ENCODE results near the gene SNCAIP. TPM values are rescaled to one million over a fixed set of nuclear protein-coding genes. Genes with fewer than 3 reads are reported as not detected.

SNCAIP gene
- total and polyA plus RNA-seq, 12 donors, result 0.54 to 2.5 (median 1.4) TPM

DNA sequence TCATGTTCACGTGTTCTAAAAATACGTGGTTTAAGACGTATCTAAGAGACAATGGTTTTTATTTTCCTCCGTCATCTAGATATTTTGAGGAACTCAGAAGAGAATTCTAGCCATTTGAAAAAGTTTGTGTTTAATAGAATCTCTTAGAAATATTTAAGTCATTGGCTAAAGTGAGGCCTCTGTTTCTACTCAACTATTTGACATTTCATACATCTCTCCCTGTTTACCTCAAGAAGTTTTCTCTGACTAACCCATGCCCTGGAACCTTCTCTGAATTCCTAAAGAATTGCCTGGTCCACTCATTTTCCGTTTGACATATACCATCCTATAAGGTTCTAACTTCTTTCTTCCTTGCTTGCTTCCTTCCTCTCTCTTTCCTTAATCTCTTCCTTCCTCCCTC is 178.7 kb downstream of the SNCAIP start:
- H3K4me1 ChIP-seq, result peaks cover 0 to 4% (median 0%) of the 10 kb centered on the region in 9 donors
- no peak overlapping the region for H3K4me3 ChIP-seq
- 77 to 92% methylated on average over 5 of the region's 5 CpGs for WGBS, 2 donors

GRCh38 chr5:122492675-122493074 is 180.6 kb downstream of the SNCAIP start:
- intact Hi-C loops (cut with DNase I), result loop anchor here in 3 of 10 donors (10.0 kb wide), 1 partner anchor 298 kb away; no protein-coding TSS in a partner anchor
- WGBS, 2 donors, result 31 to 67% methylated on average over 3 of the region's 3 CpGs
- Histone ChIP-seq H3K4me1 (peaks cover 0 to 4% (median 0%) of the 10 kb centered on the region in 9 donors), H3K36me3 (no peaks in the 10 kb centered on the region), H3K27me3 (no peaks in the 10 kb centered on the region), H3K9me3 (no peaks in the 10 kb centered on the region), H3K27ac (no peak overlapping the region), H3K4me3 (no peak overlapping the region)
- ATAC-seq, result no peak
- TF ChIP-seq, protein P1, sequence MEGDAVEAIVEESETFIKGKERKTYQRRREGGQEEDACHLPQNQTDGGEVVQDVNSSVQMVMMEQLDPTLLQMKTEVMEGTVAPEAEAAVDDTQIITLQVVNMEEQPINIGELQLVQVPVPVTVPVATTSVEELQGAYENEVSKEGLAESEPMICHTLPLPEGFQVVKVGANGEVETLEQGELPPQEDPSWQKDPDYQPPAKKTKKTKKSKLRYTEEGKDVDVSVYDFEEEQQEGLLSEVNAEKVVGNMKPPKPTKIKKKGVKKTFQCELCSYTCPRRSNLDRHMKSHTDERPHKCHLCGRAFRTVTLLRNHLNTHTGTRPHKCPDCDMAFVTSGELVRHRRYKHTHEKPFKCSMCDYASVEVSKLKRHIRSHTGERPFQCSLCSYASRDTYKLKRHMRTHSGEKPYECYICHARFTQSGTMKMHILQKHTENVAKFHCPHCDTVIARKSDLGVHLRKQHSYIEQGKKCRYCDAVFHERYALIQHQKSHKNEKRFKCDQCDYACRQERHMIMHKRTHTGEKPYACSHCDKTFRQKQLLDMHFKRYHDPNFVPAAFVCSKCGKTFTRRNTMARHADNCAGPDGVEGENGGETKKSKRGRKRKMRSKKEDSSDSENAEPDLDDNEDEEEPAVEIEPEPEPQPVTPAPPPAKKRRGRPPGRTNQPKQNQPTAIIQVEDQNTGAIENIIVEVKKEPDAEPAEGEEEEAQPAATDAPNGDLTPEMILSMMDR (IDR thresholded peaks at IDR 0.05), result peak in 4 of 9 donors; percentile 11 to 22 (median 12)
- no peak for DNase-seq

More for the DNA sequence above, 178.7 kb downstream of the SNCAIP start:
- Histone ChIP-seq H3K27me3 (no peaks in the 10 kb centered on the region), H3K9me3 (no peaks in the 10 kb centered on the region), H3K27ac (no peak overlapping the region), H3K36me3 (no peaks in the 10 kb centered on the region)
- no peak for ATAC-seq
- no peak for DNase-seq
- intact Hi-C loops (cut with DNase I), result loop anchor here in 3 of 10 donors (10.0 kb wide), 1 partner anchor 296 kb away; no protein-coding TSS in a partner anchor
- TF ChIP-seq, protein P1 (IDR thresholded peaks at IDR 0.05), result no peak

DNA sequence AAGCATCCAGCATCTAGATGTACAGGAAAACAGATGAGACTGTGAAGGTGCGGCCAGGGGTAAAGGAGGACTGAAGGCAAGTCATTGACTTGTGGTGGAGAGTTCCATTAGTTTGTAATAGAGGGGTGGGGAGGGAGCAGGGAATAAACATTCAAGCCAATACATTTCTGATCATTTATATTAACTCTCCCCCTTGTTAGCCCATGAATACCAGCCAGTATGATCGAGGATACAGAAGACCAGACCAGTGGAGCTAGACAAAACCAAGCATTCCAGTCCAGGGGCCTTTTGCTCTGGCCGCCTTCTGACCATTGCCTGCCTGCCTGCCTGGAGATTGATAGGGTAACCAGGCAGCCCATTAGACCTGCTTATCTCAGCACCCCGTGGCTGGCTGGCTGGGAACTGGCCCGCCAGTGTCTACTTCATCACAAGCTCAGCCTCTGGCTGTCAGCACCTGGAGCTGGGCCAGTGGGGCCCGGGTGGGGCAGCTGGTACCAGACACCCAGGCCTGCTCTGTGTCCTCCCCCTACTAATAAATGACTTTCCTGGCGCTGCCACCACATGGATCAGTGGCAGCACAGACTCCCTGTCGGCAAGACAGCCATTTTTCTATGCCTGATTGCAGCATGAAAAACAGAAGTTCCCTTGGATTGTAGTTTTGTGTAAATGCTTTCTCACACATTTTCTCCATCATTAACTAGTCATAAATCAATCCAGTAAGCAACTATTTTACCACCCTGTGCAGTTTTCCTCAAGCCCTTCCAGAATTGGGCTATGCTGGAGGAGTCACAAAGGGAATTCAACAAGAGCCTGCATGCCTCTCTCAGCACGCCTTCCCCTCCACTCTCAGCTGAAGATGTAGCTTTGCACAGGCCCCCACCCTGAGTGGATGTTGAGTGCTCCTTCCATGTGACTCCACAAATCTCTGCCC is 181.3 kb downstream of the SNCAIP start:
- intact Hi-C loops (cut with DNase I), result loop anchor here in 3 of 10 donors (10.0 kb wide), 1 partner anchor 299 kb away; no protein-coding TSS in a partner anchor
- H3K27ac ChIP-seq, result peak overlapping the region in 3 of 10 donors; percentile 26 to 43 (median 39)
- no peaks in the 10 kb centered on the region for H3K27me3 ChIP-seq
- 38 to 48% methylated on average over 9 of the region's 9 CpGs for WGBS, 2 donors
- peaks cover 0 to 4% (median 0%) of the 10 kb centered on the region in 9 donors for H3K4me1 ChIP-seq
- no peaks in the 10 kb centered on the region for H3K9me3 ChIP-seq
- H3K4me3 ChIP-seq, result no peak overlapping the region
- peak; percentile 76 to 83 for DNase-seq
- ATAC-seq, result peak; percentile 90 to 99 (median 97)
- no peaks in the 10 kb centered on the region for H3K36me3 ChIP-seq
- TF ChIP-seq, protein P1 (IDR thresholded peaks at IDR 0.05), result no peak

DNA sequence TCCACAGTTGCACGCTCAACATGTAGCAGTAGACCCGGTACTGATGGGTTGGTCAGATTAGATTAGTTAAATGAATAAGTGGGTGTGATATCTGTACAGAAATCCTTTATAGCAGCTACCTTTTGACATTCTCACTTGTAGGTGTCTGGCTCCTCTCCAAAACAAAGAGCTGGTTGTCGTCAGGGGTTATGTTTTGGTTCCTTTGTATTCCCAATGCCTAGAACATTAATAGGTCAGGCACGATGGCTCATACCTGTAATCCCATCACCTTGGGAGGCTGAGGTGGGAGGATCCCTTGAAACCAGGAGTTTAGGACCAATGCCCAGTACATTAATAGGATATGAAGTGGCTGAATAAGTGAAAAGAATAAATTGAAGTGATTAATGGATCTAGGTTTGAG is 182.1 kb downstream of the SNCAIP start:
- Histone ChIP-seq H3K4me1 (peaks cover 0 to 4% (median 0%) of the 10 kb centered on the region in 9 donors), H3K4me3 (no peak overlapping the region), H3K27me3 (no peaks in the 10 kb centered on the region), H3K9me3 (no peaks in the 10 kb centered on the region), H3K36me3 (no peaks in the 10 kb centered on the region), H3K27ac (no peak overlapping the region)
- DNase-seq (no peak), ATAC-seq (no peak)
- intact Hi-C loops (cut with DNase I), result loop anchor here in 3 of 10 donors (10.0 kb wide), 1 partner anchor 299 kb away; no protein-coding TSS in a partner anchor
- TF ChIP-seq, protein P1 (IDR thresholded peaks at IDR 0.05), result no peak
- WGBS, 2 donors, result 48 to 53% methylated on average over 4 of the region's 4 CpGs
